ENCODE measurements around the gene PFDN6. TPM values are rescaled to one million over a fixed set of nuclear protein-coding genes. Genes with fewer than 3 reads are reported as not detected.
A peak's percentile ranks its signal among the peaks of the same experiment; 100 is the strongest.

The PFDN6 gene
- total RNA-seq, 4 donors from 2014 or later = 23.6 to 39.8 (median 28.1) TPM; not detected in 1

DNA sequence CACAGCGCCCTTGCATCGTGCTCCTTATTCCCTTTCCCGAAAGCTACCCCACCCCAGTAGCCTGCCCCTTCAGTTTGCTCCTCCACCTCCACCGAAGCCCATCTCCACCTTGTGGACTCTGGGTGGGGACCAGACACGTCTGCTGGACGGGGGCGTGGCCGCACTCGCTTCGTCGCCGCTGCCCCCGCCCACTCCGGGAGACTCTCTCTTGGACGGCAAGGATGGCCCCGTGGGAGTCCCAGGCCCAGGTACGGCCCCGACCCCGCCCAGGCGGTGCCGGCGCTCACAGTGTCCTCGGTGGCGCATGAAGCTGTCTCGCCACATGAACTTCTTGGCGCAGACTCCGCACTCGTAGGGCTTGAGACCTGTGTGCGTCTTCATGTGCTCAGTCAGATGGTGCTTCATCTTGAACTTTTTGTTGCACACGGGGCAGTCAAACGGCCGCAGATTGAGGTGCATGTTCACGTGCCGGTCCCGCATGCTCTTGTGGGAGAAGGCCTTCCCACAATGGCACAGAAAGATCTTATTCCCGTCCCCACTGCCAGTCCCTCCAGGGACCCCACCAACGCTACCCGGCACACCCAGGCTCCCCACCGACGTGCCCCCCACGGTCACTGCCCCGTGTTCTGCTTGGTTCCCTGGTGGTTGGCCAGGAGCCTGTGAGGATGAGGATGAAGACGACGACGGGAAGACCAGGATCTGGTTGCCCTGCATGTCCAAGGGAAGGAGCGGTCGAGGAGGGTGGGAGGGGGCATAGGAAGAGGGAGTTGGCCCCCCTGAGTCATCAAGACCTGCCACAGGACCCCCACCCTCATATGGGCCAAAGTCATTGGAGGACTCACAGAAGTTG lies 25.8 kb downstream of the PFDN6 start:
- H3K4me3 ChIP-seq = peak overlapping the region in 3 of 4 donors; percentile 52 to 79 (median 63)
- TF ChIP-seq POLR2AphosphoS5 (IDR thresholded peaks at IDR 0.05) = peak in 2 of 3 donors; percentile 25 to 28
- TF ChIP-seq EP300 (IDR thresholded peaks at IDR 0.05; ENCODE audit: low read depth) = no peak
- no peak for TF ChIP-seq POLR2A (IDR thresholded peaks at IDR 0.05)
- DNase-seq = peak; percentile 86
- no peaks in the 10 kb centered on the region for H3K27me3 ChIP-seq
- H3K27ac ChIP-seq = peak overlapping the region; percentile 95 to 99 (median 98)
- H3K36me3 ChIP-seq = peaks cover 0 to 21% (median 6%) of the 10 kb centered on the region in 4 donors
- H3K9me3 ChIP-seq = no peaks in the 10 kb centered on the region
- in situ Hi-C loops (cut with MboI; ENCODE audit: low pct_ligation_motif_present in 1 of 4, low pct_unique_long_range_greater_than_20kb in 1 of 4, low sequenced_read_pairs in 3 of 4) = no loop called here
- peaks cover 23 to 66% (median 50%) of the 10 kb centered on the region in 4 donors for H3K4me1 ChIP-seq
- WGBS, 2 donors (ENCODE audit: low coverage in 1 of 2) = 41 to 92% methylated on average over 2 to 44 of the region's 47 CpGs
- intact Hi-C loops (cut with DNase I; ENCODE audit: low total_unique reads) = loop anchor here (10.0 kb wide), 1 partner anchor 100 kb away; the partner anchor contains the start of genes CUTA and PHF1

GRCh38 chr6:33315793-33316602 lies 26.6 kb downstream of the PFDN6 start:
- TF ChIP-seq POLR2A (IDR thresholded peaks at IDR 0.05) (no peak), EP300 (IDR thresholded peaks at IDR 0.05; ENCODE audit: low read depth) (no peak), POLR2AphosphoS5 (IDR thresholded peaks at IDR 0.05) (no peak), CTCF (IDR thresholded peaks at IDR 0.05) (no peak)
- WGBS, 2 donors (ENCODE audit: low coverage in 1 of 2) = 92 to 100% methylated on average over 1 to 17 of the region's 17 CpGs
- Histone ChIP-seq H3K4me1 (peaks cover 28 to 69% (median 58%) of the 10 kb centered on the region in 4 donors), H3K36me3 (peaks cover 0 to 21% (median 8%) of the 10 kb centered on the region in 4 donors), H3K4me3 (no peak overlapping the region), H3K27me3 (no peaks in the 10 kb centered on the region), H3K9me3 (no peaks in the 10 kb centered on the region), H3K27ac (peak overlapping the region in 3 of 4 donors; percentile 92 to 99 (median 95))
- in situ Hi-C loops (cut with MboI; ENCODE audit: low pct_ligation_motif_present in 1 of 4, low pct_unique_long_range_greater_than_20kb in 1 of 4, low sequenced_read_pairs in 3 of 4) = no loop called here
- intact Hi-C loops (cut with DNase I; ENCODE audit: low total_unique reads) = loop anchor here (10.0 kb wide), 1 partner anchor 99 kb away; the partner anchor contains the start of genes CUTA and PHF1
- DNase-seq = no peak

- TF ChIP-seq POLR2AphosphoS5 (IDR thresholded peaks at IDR 0.05) (no peak), CTCF (IDR thresholded peaks at IDR 0.05) (no peak), EP300 (IDR thresholded peaks at IDR 0.05; ENCODE audit: low read depth) (no peak), POLR2A (IDR thresholded peaks at IDR 0.05) (no peak)
- Histone ChIP-seq H3K4me1 (peaks cover 33 to 69% (median 60%) of the 10 kb centered on the region in 4 donors), H3K4me3 (peak overlapping the region in 3 of 4 donors; percentile 36 to 61 (median 46)), H3K27ac (peak overlapping the region; percentile 86 to 94 (median 90)), H3K27me3 (no peaks in the 10 kb centered on the region), H3K36me3 (peaks cover 0 to 24% (median 8%) of the 10 kb centered on the region in 4 donors), H3K9me3 (no peaks in the 10 kb centered on the region)
- in situ Hi-C loops (cut with MboI; ENCODE audit: low pct_ligation_motif_present in 1 of 4, low pct_unique_long_range_greater_than_20kb in 1 of 4, low sequenced_read_pairs in 3 of 4) = no loop called here
- WGBS, 2 donors (ENCODE audit: low coverage in 1 of 2) = 83 to 84% methylated on average over 6 to 19 of the region's 19 CpGs
- intact Hi-C loops (cut with DNase I; ENCODE audit: low total_unique reads) = loop anchor here (10.0 kb wide), 1 partner anchor 98 kb away; the partner anchor contains the start of genes CUTA and PHF1
- DNase-seq = no peak
These were observed 27.4 kb downstream of the PFDN6 start for GRCh38 chr6:33316603-33317418.

GRCh38 chr6:33317419-33317668 lies 27.9 kb downstream of the PFDN6 start:
- in situ Hi-C loops (cut with MboI; ENCODE audit: low pct_ligation_motif_present in 1 of 4, low pct_unique_long_range_greater_than_20kb in 1 of 4, low sequenced_read_pairs in 3 of 4) = no loop called here
- Histone ChIP-seq H3K36me3 (peaks cover 0 to 24% (median 8%) of the 10 kb centered on the region in 4 donors), H3K27ac (peak overlapping the region; percentile 86 to 94 (median 90)), H3K4me3 (peak overlapping the region; percentile 36 to 61 (median 46)), H3K27me3 (no peaks in the 10 kb centered on the region), H3K9me3 (no peaks in the 10 kb centered on the region), H3K4me1 (peaks cover 30 to 69% (median 58%) of the 10 kb centered on the region in 4 donors)
- intact Hi-C loops (cut with DNase I; ENCODE audit: low total_unique reads) = loop anchor here (10.0 kb wide), 1 partner anchor 97 kb away; the partner anchor contains the start of genes CUTA and PHF1
- DNase-seq = no peak
- 0% methylated on average over 6 of the region's 27 CpGs; no CpG with 5 or more reads in 1 of the 2 donors for WGBS, 2 donors (ENCODE audit: low coverage in 1 of 2)
- no peak for TF ChIP-seq POLR2AphosphoS5 (IDR thresholded peaks at IDR 0.05)
- no peak for TF ChIP-seq EP300 (IDR thresholded peaks at IDR 0.05; ENCODE audit: low read depth)
- TF ChIP-seq POLR2A (IDR thresholded peaks at IDR 0.05) = no peak
- no peak for TF ChIP-seq CTCF (IDR thresholded peaks at IDR 0.05)
